WTC11 (cell line): ENCODE data around the gene TADA2A. TPM values are rescaled to one million over a fixed set of nuclear protein-coding genes. Genes with fewer than 3 reads are reported as not detected.

Experiments
- ATAC-seq: fragments of 200-7000 bp; cut with Tn5 transposase; 2 replicates; pipeline ENCODE4 v1.10.0; 2021; ENCODE audit warnings: mild to moderate bottlenecking, moderate library complexity
- CTCF ChIA-PET: fragments of 300-600 bp; sonication (Branson Sonifier 250); formaldehyde crosslinking; loops from one replicate; lab custom pipeline; 2021; ENCODE audit warnings: antibody characterized with exemption; lab: Charles Lee
- POLR2A ChIA-PET: fragments of 350-600 bp; sonication (Branson Sonifier 250); formaldehyde crosslinking; loops from one replicate; lab custom pipeline; 2021; ENCODE audit warnings: antibody characterized with exemption; lab: Charles Lee
- DNase-seq: peaks from one replicate; pipeline ENCODE4 v3.0.0; 2021; ENCODE audit warnings: low spot score
- H3K27ac Mint-ChIP-seq: 2 replicates; pipeline ENCODE4 v1.8.0; 2021; ENCODE audit warnings: mixed read lengths
- H3K27me3 Mint-ChIP-seq: 2 replicates; pipeline ENCODE4 v1.8.0; 2021; ENCODE audit warnings: low read depth, mild to moderate bottlenecking, moderate library complexity, mixed read lengths
- H3K36me3 Mint-ChIP-seq: 2 replicates; pipeline ENCODE4 v1.8.0; 2021; ENCODE audit warnings: mixed read lengths
- H3K4me1 Mint-ChIP-seq: 2 replicates; pipeline ENCODE4 v1.8.0; 2022; ENCODE audit warnings: mixed read lengths
- H3K4me3 Mint-ChIP-seq: 2 replicates; pipeline ENCODE4 v1.8.0; 2021; ENCODE audit warnings: mild to moderate bottlenecking, moderate library complexity, mixed read lengths
- H3K9me3 Mint-ChIP-seq: 2 replicates; pipeline ENCODE4 v1.8.0; 2021; ENCODE audit warnings: mixed read lengths
- CREB1 ChIP-seq: sonication (generic); formaldehyde crosslinking; IDR thresholded peaks from 2 replicates; pipeline ENCODE4 v1.8.0; 2023; ENCODE audit warnings: mild to moderate bottlenecking, missing genetic modification reagents
- ELF4 ChIP-seq: sonication (generic); formaldehyde crosslinking; IDR thresholded peaks from 2 replicates; pipeline ENCODE4 v1.8.1; 2022; ENCODE audit warnings: low read depth, mild to moderate bottlenecking, moderate library complexity, missing genetic modification reagents
- FOXJ3 ChIP-seq: sonication (generic); formaldehyde crosslinking; IDR thresholded peaks from 2 replicates; pipeline ENCODE4 v1.9.0; 2021; ENCODE audit warnings: missing genetic modification reagents, mild to moderate bottlenecking, borderline replicate concordance
- FOXP1 ChIP-seq: sonication (generic); formaldehyde crosslinking; IDR thresholded peaks from 2 replicates; pipeline ENCODE4 v1.8.0; 2022; ENCODE audit warnings: missing genetic modification reagents, mild to moderate bottlenecking, moderate library complexity, borderline replicate concordance
- GTF2I ChIP-seq: fragments of 250-450 bp; sonication (Bioruptor Pico); conservative IDR thresholded peaks from 2 replicates; pipeline ENCODE4 v1.4.0; 2021; ENCODE audit warnings: mild to moderate bottlenecking
- MXD4 ChIP-seq: fragments of 250-450 bp; sonication (Bioruptor Pico); IDR thresholded peaks from 2 replicates; pipeline ENCODE4 v1.8.0; 2021; ENCODE audit warnings: mild to moderate bottlenecking, moderate library complexity, borderline replicate concordance
- SMAD3 ChIP-seq: sonication (generic); formaldehyde crosslinking; IDR thresholded peaks from 2 replicates; pipeline ENCODE4 v1.8.0; 2022; ENCODE audit warnings: missing genetic modification reagents, mild to moderate bottlenecking, borderline replicate concordance
- SOX15 ChIP-seq: fragments of 250-450 bp; sonication (Bioruptor Pico); IDR thresholded peaks from 2 replicates; pipeline ENCODE4 v1.9.0; 2021; ENCODE audit warnings: mild to moderate bottlenecking
- TCF7 ChIP-seq: sonication (generic); formaldehyde crosslinking; IDR thresholded peaks from 2 replicates; pipeline ENCODE4 v1.8.0; 2022; ENCODE audit warnings: mild to moderate bottlenecking, low read depth, missing genetic modification reagents, moderate library complexity
- TEAD4 ChIP-seq: sonication (generic); formaldehyde crosslinking; IDR thresholded peaks from 2 replicates; pipeline ENCODE4 v1.8.0; 2022; ENCODE audit warnings: mild to moderate bottlenecking, missing genetic modification reagents
- total RNA-seq: library from RNA; stranded (reverse); gene quantifications from 3 replicates; pipeline ENCODE4 v1.2.3, GENCODE V29; 2021
- TF ChIP-seq, protein P1 (sequence below): fragments of 250-450 bp; sonication (Bioruptor Pico); IDR thresholded peaks from 2 replicates; pipeline ENCODE4 v1.9.0; 2021; ENCODE audit warnings: moderate library complexity, mild to moderate bottlenecking, inconsistent platforms, borderline replicate concordance
- TF ChIP-seq, protein P2 (sequence below): sonication (generic); formaldehyde crosslinking; IDR thresholded peaks from 2 replicates; pipeline ENCODE4 v1.8.0; 2022; ENCODE audit warnings: mild to moderate bottlenecking, missing genetic modification reagents
- TF ChIP-seq, protein P3 (sequence below): sonication (generic); formaldehyde crosslinking; IDR thresholded peaks from 2 replicates; pipeline ENCODE4 v1.8.1; 2023; ENCODE audit warnings: mild to moderate bottlenecking, missing genetic modification reagents
- TF ChIP-seq, protein P4 (sequence below): fragments of 250-450 bp; sonication (Bioruptor Pico); IDR thresholded peaks from 2 replicates; pipeline ENCODE4 v1.9.0; 2021; ENCODE audit warnings: mild to moderate bottlenecking, borderline replicate concordance
- TF ChIP-seq, protein P5 (sequence below): sonication (generic); formaldehyde crosslinking; conservative IDR thresholded peaks from 2 replicates; pipeline ENCODE4 v1.8.1; 2022; ENCODE audit warnings: mild to moderate bottlenecking, missing genetic modification reagents
- TF ChIP-seq, protein P6 (sequence below): sonication (generic); formaldehyde crosslinking; IDR thresholded peaks from 2 replicates; pipeline ENCODE4 v1.8.0; 2023; ENCODE audit warnings: missing genetic modification reagents, mild to moderate bottlenecking, borderline replicate concordance
- TF ChIP-seq, protein P7 (sequence below): sonication (generic); formaldehyde crosslinking; IDR thresholded peaks from 2 replicates; pipeline ENCODE4 v1.8.1; 2022; ENCODE audit warnings: low read depth, mild to moderate bottlenecking, moderate library complexity, missing genetic modification reagents, borderline replicate concordance
- TF ChIP-seq, protein P8 (sequence below): sonication (generic); formaldehyde crosslinking; IDR thresholded peaks from 2 replicates; pipeline ENCODE4 v1.8.0; 2022; ENCODE audit warnings: mild to moderate bottlenecking, missing genetic modification reagents

The TADA2A gene
- total RNA-seq, 1 experiment from 2014 or later, result 16.5 TPM

DNA sequence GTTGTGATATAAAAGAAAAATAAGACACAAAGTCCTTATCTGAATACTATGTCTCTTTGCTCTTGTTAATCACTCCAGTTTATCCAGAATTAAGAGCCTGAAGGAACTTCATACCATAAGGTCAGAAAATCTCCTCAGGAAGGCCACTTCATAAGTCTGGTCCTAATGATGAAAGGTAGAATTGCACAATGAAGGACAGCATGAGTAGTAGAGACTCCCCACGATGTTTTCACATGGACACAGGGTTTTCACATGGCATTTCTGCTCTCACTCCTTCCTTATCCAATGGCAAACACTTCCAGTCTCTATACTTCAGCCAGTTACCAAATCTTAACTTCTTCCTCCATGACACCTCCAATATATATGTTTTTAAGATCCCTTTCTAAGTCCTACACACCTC lies 41.1 kb upstream of the TADA2A start:
- ChIA-PET CTCF (interaction anchor here (1.2 to 2.0 kb wide), 2 partner anchors 8 to 11 kb away, joined by 4 to 9 read pairs; partner anchors contain the start of gene C17orf78), POLR2A (no interaction called here)
- no peaks in the 10 kb centered on the region for H3K9me3 Mint-ChIP-seq
- H3K36me3 Mint-ChIP-seq, result no peaks in the 10 kb centered on the region
- H3K27ac Mint-ChIP-seq, result no peak overlapping the region
- peaks cover 7% of the 10 kb centered on the region for H3K4me1 Mint-ChIP-seq
- ATAC-seq (no peak), DNase-seq (no peak)
- no peak overlapping the region for H3K4me3 Mint-ChIP-seq
- no peaks in the 10 kb centered on the region for H3K27me3 Mint-ChIP-seq
- TF ChIP-seq, protein P1, sequence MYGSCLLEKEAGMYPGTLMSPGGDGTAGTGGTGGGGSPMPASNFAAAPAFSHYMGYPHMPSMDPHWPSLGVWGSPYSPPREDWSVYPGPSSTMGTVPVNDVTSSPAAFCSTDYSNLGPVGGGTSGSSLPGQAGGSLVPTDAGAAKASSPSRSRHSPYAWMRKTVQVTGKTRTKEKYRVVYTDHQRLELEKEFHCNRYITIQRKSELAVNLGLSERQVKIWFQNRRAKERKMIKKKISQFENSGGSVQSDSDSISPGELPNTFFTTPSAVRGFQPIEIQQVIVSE, result no peak

DNA sequence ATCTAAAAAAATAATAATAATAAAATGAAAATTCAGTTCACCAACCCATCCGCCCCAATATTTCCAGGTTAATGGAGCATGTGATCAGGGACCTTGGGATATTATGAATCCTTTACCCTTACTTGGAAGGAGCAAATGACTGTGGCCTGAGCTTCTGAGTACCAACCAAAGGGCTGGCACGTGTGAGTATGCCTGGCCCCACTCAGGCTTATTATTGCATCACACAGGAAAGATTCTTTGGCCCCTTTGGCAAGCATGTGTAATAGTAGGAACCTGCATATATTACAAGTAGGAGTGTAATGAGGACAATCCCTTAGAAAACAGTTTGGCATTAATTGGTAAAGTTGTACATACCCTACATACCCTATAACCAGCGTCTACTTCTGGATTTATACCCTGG lies 38.1 kb upstream of the TADA2A start:
- H3K27ac Mint-ChIP-seq, result no peak overlapping the region
- CTCF ChIA-PET, result no interaction called here

More for the DNA sequence above, 38.1 kb upstream of the TADA2A start:
- TF ChIP-seq SOX15 (CRISPR knock-in tag) (no peak), SMAD3 (CRISPR knock-in tag) (no peak), TEAD4 (CRISPR knock-in tag) (no peak), FOXP1 (CRISPR knock-in tag) (no peak), GTF2I (CRISPR knock-in tag) (no peak), FOXJ3 (CRISPR knock-in tag) (no peak), CREB1 (no peak), TCF7 (CRISPR knock-in tag) (no peak), ELF4 (no peak), MXD4 (no peak)
- TF ChIP-seq, protein P2, sequence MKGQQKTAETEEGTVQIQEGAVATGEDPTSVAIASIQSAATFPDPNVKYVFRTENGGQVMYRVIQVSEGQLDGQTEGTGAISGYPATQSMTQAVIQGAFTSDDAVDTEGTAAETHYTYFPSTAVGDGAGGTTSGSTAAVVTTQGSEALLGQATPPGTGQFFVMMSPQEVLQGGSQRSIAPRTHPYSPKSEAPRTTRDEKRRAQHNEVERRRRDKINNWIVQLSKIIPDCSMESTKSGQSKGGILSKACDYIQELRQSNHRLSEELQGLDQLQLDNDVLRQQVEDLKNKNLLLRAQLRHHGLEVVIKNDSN (CRISPR knock-in tag), result no peak
- TF ChIP-seq, protein P3, sequence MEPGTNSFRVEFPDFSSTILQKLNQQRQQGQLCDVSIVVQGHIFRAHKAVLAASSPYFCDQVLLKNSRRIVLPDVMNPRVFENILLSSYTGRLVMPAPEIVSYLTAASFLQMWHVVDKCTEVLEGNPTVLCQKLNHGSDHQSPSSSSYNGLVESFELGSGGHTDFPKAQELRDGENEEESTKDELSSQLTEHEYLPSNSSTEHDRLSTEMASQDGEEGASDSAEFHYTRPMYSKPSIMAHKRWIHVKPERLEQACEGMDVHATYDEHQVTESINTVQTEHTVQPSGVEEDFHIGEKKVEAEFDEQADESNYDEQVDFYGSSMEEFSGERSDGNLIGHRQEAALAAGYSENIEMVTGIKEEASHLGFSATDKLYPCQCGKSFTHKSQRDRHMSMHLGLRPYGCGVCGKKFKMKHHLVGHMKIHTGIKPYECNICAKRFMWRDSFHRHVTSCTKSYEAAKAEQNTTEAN (CRISPR knock-in tag), result no peak
- TF ChIP-seq, protein P4, sequence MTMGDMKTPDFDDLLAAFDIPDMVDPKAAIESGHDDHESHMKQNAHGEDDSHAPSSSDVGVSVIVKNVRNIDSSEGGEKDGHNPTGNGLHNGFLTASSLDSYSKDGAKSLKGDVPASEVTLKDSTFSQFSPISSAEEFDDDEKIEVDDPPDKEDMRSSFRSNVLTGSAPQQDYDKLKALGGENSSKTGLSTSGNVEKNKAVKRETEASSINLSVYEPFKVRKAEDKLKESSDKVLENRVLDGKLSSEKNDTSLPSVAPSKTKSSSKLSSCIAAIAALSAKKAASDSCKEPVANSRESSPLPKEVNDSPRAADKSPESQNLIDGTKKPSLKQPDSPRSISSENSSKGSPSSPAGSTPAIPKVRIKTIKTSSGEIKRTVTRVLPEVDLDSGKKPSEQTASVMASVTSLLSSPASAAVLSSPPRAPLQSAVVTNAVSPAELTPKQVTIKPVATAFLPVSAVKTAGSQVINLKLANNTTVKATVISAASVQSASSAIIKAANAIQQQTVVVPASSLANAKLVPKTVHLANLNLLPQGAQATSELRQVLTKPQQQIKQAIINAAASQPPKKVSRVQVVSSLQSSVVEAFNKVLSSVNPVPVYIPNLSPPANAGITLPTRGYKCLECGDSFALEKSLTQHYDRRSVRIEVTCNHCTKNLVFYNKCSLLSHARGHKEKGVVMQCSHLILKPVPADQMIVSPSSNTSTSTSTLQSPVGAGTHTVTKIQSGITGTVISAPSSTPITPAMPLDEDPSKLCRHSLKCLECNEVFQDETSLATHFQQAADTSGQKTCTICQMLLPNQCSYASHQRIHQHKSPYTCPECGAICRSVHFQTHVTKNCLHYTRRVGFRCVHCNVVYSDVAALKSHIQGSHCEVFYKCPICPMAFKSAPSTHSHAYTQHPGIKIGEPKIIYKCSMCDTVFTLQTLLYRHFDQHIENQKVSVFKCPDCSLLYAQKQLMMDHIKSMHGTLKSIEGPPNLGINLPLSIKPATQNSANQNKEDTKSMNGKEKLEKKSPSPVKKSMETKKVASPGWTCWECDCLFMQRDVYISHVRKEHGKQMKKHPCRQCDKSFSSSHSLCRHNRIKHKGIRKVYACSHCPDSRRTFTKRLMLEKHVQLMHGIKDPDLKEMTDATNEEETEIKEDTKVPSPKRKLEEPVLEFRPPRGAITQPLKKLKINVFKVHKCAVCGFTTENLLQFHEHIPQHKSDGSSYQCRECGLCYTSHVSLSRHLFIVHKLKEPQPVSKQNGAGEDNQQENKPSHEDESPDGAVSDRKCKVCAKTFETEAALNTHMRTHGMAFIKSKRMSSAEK (CRISPR knock-in tag), result no peak
- TF ChIP-seq, protein P5, sequence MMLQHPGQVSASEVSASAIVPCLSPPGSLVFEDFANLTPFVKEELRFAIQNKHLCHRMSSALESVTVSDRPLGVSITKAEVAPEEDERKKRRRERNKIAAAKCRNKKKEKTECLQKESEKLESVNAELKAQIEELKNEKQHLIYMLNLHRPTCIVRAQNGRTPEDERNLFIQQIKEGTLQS (CRISPR knock-in tag), result no peak
- TF ChIP-seq, protein P6, sequence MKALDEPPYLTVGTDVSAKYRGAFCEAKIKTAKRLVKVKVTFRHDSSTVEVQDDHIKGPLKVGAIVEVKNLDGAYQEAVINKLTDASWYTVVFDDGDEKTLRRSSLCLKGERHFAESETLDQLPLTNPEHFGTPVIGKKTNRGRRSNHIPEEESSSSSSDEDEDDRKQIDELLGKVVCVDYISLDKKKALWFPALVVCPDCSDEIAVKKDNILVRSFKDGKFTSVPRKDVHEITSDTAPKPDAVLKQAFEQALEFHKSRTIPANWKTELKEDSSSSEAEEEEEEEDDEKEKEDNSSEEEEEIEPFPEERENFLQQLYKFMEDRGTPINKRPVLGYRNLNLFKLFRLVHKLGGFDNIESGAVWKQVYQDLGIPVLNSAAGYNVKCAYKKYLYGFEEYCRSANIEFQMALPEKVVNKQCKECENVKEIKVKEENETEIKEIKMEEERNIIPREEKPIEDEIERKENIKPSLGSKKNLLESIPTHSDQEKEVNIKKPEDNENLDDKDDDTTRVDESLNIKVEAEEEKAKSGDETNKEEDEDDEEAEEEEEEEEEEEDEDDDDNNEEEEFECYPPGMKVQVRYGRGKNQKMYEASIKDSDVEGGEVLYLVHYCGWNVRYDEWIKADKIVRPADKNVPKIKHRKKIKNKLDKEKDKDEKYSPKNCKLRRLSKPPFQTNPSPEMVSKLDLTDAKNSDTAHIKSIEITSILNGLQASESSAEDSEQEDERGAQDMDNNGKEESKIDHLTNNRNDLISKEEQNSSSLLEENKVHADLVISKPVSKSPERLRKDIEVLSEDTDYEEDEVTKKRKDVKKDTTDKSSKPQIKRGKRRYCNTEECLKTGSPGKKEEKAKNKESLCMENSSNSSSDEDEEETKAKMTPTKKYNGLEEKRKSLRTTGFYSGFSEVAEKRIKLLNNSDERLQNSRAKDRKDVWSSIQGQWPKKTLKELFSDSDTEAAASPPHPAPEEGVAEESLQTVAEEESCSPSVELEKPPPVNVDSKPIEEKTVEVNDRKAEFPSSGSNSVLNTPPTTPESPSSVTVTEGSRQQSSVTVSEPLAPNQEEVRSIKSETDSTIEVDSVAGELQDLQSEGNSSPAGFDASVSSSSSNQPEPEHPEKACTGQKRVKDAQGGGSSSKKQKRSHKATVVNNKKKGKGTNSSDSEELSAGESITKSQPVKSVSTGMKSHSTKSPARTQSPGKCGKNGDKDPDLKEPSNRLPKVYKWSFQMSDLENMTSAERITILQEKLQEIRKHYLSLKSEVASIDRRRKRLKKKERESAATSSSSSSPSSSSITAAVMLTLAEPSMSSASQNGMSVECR (CRISPR knock-in tag), result no peak
- TF ChIP-seq, protein P7, sequence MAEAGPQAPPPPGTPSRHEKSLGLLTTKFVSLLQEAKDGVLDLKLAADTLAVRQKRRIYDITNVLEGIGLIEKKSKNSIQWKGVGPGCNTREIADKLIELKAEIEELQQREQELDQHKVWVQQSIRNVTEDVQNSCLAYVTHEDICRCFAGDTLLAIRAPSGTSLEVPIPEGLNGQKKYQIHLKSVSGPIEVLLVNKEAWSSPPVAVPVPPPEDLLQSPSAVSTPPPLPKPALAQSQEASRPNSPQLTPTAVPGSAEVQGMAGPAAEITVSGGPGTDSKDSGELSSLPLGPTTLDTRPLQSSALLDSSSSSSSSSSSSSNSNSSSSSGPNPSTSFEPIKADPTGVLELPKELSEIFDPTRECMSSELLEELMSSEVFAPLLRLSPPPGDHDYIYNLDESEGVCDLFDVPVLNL (CRISPR knock-in tag), result no peak
- TF ChIP-seq, protein P8, sequence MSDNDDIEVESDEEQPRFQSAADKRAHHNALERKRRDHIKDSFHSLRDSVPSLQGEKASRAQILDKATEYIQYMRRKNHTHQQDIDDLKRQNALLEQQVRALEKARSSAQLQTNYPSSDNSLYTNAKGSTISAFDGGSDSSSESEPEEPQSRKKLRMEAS (CRISPR knock-in tag), result no peak
- TF ChIP-seq, all 79 proteins: peak for 0
- no peak overlapping the region for H3K4me3 Mint-ChIP-seq
- ATAC-seq (no peak), DNase-seq (no peak)
- POLR2A ChIA-PET, result no interaction called here
- 0 out of 2 replicates have a peak, but pooled peaks cover 3% of the 10 kb centered on the region for H3K4me1 Mint-ChIP-seq
- no peaks in the 10 kb centered on the region for H3K9me3 Mint-ChIP-seq
- no peaks in the 10 kb centered on the region for H3K27me3 Mint-ChIP-seq
- no peaks in the 10 kb centered on the region for H3K36me3 Mint-ChIP-seq
